ENCODE results near the gene AFAP1. TPM values are rescaled to one million over a fixed set of nuclear protein-coding genes. Genes with fewer than 3 reads are reported as not detected.

Gene AFAP1
- total RNA-seq, 1 donor from 2014 or later: 19.3 TPM

- peak; percentile 18 to 94 for DNase-seq (ENCODE audit: low read depth in 2 of 2)
These were observed 95.1 kb downstream of the AFAP1 start for GRCh38 chr4:7844594-7844991.

DNA sequence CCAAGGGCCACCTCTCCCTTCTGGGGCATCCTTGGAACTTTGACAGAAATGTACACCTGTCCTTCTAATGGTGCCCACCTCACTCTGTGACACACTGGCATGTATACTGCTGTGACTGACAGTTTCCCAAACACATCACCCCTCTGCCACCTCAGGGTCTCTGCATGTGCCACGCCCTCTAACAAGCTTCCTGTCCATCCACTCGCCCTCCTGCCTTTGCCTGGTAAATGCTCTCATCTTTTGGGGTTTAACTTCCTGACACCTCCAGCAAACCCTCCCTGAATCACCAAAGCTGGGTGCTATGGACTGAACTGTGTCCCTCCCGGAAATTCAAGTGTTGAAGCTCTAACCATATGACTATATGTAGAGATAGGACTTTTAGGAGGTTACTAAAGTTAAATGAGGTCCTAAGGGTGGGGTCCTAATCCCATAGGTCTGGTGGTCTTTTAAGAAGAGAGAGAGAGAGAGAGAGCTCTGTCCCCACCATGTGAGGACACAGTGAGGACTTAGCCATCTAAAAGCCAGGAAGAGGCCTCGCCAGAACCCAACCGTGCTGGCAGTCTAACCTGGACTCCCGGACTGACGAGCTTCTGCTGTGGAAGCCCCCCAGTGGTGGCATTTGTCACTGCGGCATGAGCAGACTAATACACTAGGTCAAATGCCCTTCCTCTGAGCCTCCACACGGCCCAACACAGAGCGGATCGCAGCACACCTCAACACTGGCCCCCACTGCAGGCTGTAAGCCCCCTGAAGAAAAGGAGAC, 95.6 kb downstream of the AFAP1 start:
- peak; percentile 74 to 90 for DNase-seq (ENCODE audit: low read depth in 2 of 2)

- DNase-seq (ENCODE audit: low read depth in 2 of 2): peak; percentile 22 to 94
These were observed 97.0 kb downstream of the AFAP1 start for GRCh38 chr4:7842384-7843279.

DNA sequence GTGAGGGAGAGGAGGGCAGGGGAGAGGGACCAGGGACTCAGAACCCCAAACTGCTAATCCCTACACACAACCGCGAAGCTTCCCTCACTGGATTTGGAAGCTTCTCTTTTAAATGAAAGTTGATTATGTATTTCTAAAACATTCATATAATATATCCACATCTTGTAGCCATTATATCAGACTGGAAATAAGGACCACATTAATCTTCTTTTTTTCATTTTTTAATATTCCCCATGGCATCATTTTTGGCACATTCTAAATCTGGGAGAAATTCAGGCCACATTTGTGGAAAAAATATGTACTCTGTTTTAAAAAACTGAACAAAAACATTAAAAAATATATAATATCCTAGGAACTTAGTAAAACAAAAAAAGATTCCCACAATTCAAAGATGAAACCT, 97.8 kb downstream of the AFAP1 start:
- no peak for DNase-seq (ENCODE audit: low read depth in 2 of 2)

DNA sequence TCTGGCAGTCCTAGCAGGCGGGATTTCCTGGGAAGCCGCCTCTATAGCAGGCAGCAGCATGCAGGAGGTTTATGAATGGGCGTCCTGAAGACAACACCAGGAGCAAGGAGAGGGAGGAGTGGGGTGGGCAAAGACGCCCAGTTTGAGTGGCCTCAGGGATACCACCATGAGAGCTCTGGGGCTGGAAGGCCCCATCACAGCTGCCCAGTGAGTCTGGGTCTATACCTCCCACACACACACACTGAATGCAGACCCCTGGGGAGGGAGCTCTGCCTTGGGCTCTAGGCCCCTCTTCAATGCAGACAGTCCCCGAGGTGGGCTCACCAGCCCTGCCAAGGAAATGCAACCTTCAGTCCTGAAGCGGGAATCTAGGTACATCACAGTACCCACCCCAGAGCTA, 98.6 kb downstream of the AFAP1 start:
- DNase-seq (ENCODE audit: low read depth in 2 of 2): no peak

- DNase-seq (ENCODE audit: low read depth in 2 of 2): no peak
These were observed 99.8 kb downstream of the AFAP1 start for GRCh38 chr4:7839856-7840255.

- no peak for DNase-seq (ENCODE audit: low read depth in 2 of 2)
These were observed 101.4 kb downstream of the AFAP1 start for GRCh38 chr4:7838136-7838782.

DNA sequence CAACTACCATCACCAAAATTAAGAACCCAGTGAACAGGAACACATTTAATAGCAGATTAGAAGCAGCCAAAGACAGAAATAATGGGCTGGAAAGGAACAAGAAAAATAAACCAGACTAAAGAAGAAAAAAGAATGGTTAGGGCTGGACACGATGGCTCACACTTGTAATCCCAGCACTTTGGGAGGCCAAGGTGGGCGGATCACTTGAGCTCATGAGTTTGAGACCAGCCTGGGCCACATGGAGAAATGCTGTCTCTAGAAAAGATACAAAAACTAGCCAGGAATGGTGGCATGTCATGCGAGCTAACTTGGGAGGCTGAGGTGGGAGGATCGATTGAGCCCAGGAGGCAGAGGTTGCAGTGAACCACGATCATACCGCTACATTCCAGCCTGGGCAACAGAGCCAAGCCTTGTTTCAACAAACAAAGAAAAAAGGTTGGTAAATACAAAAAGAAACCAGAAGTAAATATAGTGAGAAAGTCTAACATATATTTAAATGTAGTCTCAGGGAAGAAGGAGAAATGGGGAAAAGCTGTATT, 102.0 kb downstream of the AFAP1 start:
- no peak for DNase-seq (ENCODE audit: low read depth in 2 of 2)

- peak in 1 of 2 donors; percentile 37 for DNase-seq (ENCODE audit: low read depth in 2 of 2)
These were observed 107.6 kb downstream of the AFAP1 start for GRCh38 chr4:7831858-7832730.

GRCh38 chr4:7831330-7831729, 108.3 kb downstream of the AFAP1 start:
- DNase-seq (ENCODE audit: low read depth in 2 of 2): peak in 1 of 2 donors; percentile 78

- DNase-seq (ENCODE audit: low read depth in 2 of 2): no peak
These were observed 108.9 kb downstream of the AFAP1 start for GRCh38 chr4:7830747-7831146.

- DNase-seq (ENCODE audit: low read depth in 2 of 2): no peak
These were observed 109.7 kb downstream of the AFAP1 start for GRCh38 chr4:7829652-7830580.

- peak in 1 of 2 donors; percentile 62 for DNase-seq (ENCODE audit: low read depth in 2 of 2)
These were observed 110.8 kb downstream of the AFAP1 start for GRCh38 chr4:7828793-7829301.

- peak; percentile 81 to 99 for DNase-seq (ENCODE audit: low read depth in 2 of 2)
These were observed 111.5 kb downstream of the AFAP1 start for GRCh38 chr4:7828011-7828720.

DNA sequence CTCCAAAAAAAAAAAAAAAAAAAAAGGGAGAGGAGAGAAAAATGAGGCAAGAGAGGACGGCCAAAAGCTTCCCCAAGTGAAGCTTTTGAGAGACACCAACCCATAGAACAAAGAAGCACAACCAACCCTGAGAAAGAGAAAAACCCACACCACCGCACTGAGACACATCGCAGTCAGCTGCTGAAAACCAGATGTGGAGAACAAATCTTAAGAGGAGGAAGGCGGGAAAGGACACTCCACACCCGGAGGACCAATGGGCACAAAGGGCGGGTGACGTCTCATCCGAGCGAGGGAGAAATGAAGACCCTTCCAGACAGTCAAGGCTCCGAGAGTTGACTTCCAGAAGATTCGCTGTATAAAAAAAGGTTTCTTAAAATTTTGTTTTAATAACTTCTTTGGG, 112.1 kb downstream of the AFAP1 start:
- DNase-seq (ENCODE audit: low read depth in 2 of 2): no peak

DNA sequence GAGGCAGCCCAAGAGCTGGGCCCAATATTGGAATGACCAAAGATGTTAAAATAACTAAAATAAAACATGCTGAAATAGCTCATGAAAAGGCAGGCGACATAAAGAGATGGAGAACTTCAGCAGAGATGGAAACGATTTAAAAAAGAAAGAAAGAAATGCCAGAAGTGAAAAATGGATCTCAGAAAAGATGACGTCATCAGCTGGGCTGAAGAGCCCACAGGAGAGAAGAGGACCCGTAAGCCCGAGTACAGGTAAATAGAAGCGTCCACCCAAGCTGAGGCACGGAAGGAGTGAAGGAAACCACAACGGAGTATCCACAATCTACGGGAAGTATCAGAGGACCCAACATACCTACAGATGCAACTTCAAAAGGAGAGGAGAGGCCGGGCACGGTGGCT, 112.8 kb downstream of the AFAP1 start:
- DNase-seq (ENCODE audit: low read depth in 2 of 2): no peak

DNA sequence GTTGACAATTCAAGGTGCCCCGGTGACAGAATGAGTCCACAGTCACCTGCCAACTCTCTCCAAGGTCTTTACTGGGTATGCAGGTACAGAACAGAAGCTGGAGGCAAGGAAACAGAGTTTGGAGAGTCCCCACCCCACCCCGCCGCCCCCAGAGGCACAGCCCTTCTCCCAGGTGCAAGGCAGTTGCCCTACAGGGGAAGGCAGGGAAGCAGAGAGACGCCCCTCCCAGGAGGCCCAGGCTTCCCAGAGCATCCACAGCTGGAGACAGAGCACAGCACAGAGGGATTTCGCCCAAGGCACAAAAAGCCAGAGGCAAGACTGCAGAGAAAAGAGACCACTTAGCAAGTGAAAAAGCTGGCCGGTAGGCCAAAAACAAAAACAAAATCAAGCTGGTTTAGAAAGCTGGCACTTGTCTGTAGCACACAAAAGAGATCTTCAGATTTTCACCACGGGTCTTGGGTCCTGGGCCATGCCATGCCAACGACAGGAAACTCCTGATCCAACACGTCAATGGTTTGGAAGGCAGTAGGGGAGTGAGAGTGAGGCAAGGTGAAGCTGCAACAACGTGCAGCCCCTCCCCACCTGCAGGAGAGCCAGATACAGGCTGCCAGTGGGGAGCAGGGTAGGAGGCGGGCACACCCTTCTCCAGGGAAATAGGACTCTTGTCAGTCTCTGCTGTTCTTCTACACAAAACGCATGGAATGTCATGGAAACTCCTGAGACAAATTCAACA, 113.3 kb downstream of the AFAP1 start:
- no peak for DNase-seq (ENCODE audit: low read depth in 2 of 2)

GRCh38 chr4:7824218-7824617, 115.4 kb downstream of the AFAP1 start:
- DNase-seq (ENCODE audit: low read depth in 2 of 2): no peak
